ENCODE measurements around the gene PPM1H. TPM values are rescaled to one million over a fixed set of nuclear protein-coding genes. Genes with fewer than 3 reads are reported as not detected.

The PPM1H gene
- total and polyA plus RNA-seq, 2 of the 8 experiments (the other 6 are each of a cell fraction or from before 2014, with no cell fraction given) = 16.4 to 36.1 TPM

DNA sequence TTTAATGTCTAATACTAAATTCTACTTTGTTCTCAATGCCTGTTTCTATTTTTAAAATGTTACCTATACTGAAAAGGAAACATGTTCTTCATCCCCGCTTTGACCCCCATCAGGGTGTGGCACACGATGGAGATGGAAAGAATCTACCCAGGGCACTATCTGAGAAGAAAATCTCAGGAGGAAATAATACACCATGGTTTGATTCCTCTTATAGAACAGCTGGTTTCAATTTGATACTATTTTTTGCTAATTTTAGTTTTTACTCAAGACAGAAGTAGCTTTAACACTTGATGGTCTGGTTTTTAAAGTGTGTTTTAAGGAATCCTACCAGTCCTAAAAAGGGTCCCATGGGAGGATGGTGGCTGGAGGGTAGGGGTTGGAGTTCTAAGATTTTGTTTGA, 56.7 kb downstream of the PPM1H start:
- no peak overlapping the region for H3K18ac ChIP-seq (ENCODE audit: extremely low read depth, low read length)
- H2AFZ ChIP-seq (ENCODE audit: low read length) = no peak overlapping the region
- no peak overlapping the region for H4K8ac ChIP-seq (ENCODE audit: extremely low read depth, insufficient read depth, low read length)
- DNase-seq (ENCODE audit: low read depth in 1 of 2, low spot score in 2 of 2) = no peak
- H4K20me1 ChIP-seq (replicated peaks in 1 of 2; ENCODE audit: control insufficient read depth in 1 of 2, insufficient read depth in 2 of 2, low read length in 2 of 2) = no peaks in the 10 kb centered on the region
- no peak overlapping the region for H2BK5ac ChIP-seq (ENCODE audit: low read depth, low read length)
- no peak overlapping the region for H4K91ac ChIP-seq (replicated peaks; ENCODE audit: insufficient read length, low read length)
- H3K23ac ChIP-seq (ENCODE audit: insufficient read length) = no peak overlapping the region
- H3K4me3 ChIP-seq (ENCODE audit: extremely low read depth in 1 of 4, insufficient read depth in 2 of 4, low read depth in 3 of 4, low read length in 4 of 4) = no peak overlapping the region
- H2BK20ac ChIP-seq (ENCODE audit: low read length) = no peak overlapping the region
- H4K5ac ChIP-seq (ENCODE audit: insufficient read length, low read depth, low read length) = no peak overlapping the region
- H2BK12ac ChIP-seq (ENCODE audit: low read depth, low read length) = no peak overlapping the region
- no peaks in the 10 kb centered on the region for H3K9me3 ChIP-seq (ENCODE audit: insufficient read depth in 2 of 2, low read depth in 1 of 2, low read length in 1 of 2)
- H3K79me2 ChIP-seq (ENCODE audit: control insufficient read depth in 1 of 2, insufficient read depth in 2 of 2, low read length in 2 of 2) = peaks cover 0 to 19% of the 10 kb centered on the region in 2 experiments; a peak in 3 of 4 replicates
- FAIRE-seq = no peak
- no peaks in the 10 kb centered on the region for H3K23me2 ChIP-seq (ENCODE audit: low read depth, low read length)
- no peak overlapping the region for H3K14ac ChIP-seq (ENCODE audit: insufficient read length)
- H3K36me3 ChIP-seq (ENCODE audit: control insufficient read depth in 2 of 4, insufficient read depth in 4 of 4, low read length in 3 of 4) = peaks cover 0 to 8% (median 0%) of the 10 kb centered on the region in 4 experiments; a peak in 3 of 8 replicates
- H2BK120ac ChIP-seq (replicated peaks; ENCODE audit: low read depth, low read length) = no peak overlapping the region
- H3K4me1 ChIP-seq (replicated peaks in 1 of 4; ENCODE audit: control insufficient read depth in 3 of 4, insufficient read depth in 4 of 4, low read length in 3 of 4) = no peaks in the 10 kb centered on the region
- H2BK15ac ChIP-seq (ENCODE audit: low read length) = no peak overlapping the region
- H3K79me1 ChIP-seq (ENCODE audit: low read depth, low read length) = no peaks in the 10 kb centered on the region; the same call in 1 of the 2 replicates
- H3K27ac ChIP-seq (ENCODE audit: low read depth, low read length) = no peak overlapping the region
- no peaks in the 10 kb centered on the region for H3K27me3 ChIP-seq (replicated peaks in 1 of 4; ENCODE audit: control insufficient read depth in 3 of 4, extremely low read depth in 1 of 4, insufficient read depth in 3 of 4, low read length in 3 of 4)
- no peak overlapping the region for H2AK5ac ChIP-seq (ENCODE audit: low read depth, low read length)
- H3K4me2 ChIP-seq (ENCODE audit: insufficient read depth in 1 of 2, low read depth in 2 of 2, low read length in 2 of 2) = no peak overlapping the region
- CTCF ChIA-PET (ENCODE audit: partially characterized antibody) = no interaction called here
- 96% methylated on average over 2 of the region's 2 CpGs; no CpG with 5 or more reads in 1 of the 2 experiments for WGBS, 2 experiments (ENCODE audit: extremely low coverage in 1 of 2, insufficient coverage in 1 of 2, insufficient read length in 1 of 2, insufficient replicate concordance in 2 of 2, low coverage in 1 of 2, low lambda C conversion rate in 2 of 2, missing lambda C conversion rate in 1 of 2)
- no peak overlapping the region for H3K9ac ChIP-seq (replicated peaks in 1 of 4; ENCODE audit: extremely low read depth in 1 of 4, low read depth in 3 of 4, low read length in 3 of 4)
- no peak overlapping the region for H3K4ac ChIP-seq (replicated peaks; ENCODE audit: insufficient read length, low read depth, low read length)
- H3K56ac ChIP-seq (replicated peaks; ENCODE audit: insufficient read length, low read depth, low read length) = no peak overlapping the region
- POLR2A ChIA-PET (ENCODE audit: partially characterized antibody) = no interaction called here
- TF ChIP-seq, protein P1, sequence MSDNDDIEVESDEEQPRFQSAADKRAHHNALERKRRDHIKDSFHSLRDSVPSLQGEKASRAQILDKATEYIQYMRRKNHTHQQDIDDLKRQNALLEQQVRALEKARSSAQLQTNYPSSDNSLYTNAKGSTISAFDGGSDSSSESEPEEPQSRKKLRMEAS (IDR thresholded peaks at IDR 0.05) = no peak
- TF ChIP-seq, protein P2, sequence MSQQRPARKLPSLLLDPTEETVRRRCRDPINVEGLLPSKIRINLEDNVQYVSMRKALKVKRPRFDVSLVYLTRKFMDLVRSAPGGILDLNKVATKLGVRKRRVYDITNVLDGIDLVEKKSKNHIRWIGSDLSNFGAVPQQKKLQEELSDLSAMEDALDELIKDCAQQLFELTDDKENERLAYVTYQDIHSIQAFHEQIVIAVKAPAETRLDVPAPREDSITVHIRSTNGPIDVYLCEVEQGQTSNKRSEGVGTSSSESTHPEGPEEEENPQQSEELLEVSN (IDR thresholded peaks at IDR 0.05) = no peak
- TF ChIP-seq POLR2AphosphoS5 (IDR thresholded peaks at IDR 0.05; ENCODE audit: low read depth, low read length) (no peak), YY1 (IDR thresholded peaks at IDR 0.05; ENCODE audit: low read depth, low read length) (no peak), POU5F1 (IDR thresholded peaks at IDR 0.05; ENCODE audit: low read depth, low read length) (no peak), EGR1 (IDR thresholded peaks at IDR 0.05; ENCODE audit: borderline replicate concordance, low read depth, low read length) (no peak), CHD2 (IDR thresholded peaks at IDR 0.05; ENCODE audit: low read length) (no peak), ZNF274 (IDR thresholded peaks at IDR 0.05; ENCODE audit: borderline replicate concordance, extremely low read depth, low read length) (no peak), SIX5 (IDR thresholded peaks at IDR 0.05; ENCODE audit: low read depth, low read length) (no peak), EP300 (IDR thresholded peaks at IDR 0.05; ENCODE audit: borderline replicate concordance in 1 of 2, low read depth in 2 of 2, low read length in 2 of 2) (no peak), RNF2 (IDR thresholded peaks at IDR 0.05; ENCODE audit: borderline replicate concordance, low read depth, low read length, missing control alignments, poor library complexity, severe bottlenecking) (no peak), SP1 (IDR thresholded peaks at IDR 0.05; ENCODE audit: low read depth, low read length) (no peak), CBX5 (IDR thresholded peaks at IDR 0.05; ENCODE audit: low read depth, low read length) (no peak), EZH2 (IDR thresholded peaks at IDR 0.05; ENCODE audit: low read depth, low read length, severe bottlenecking) (no peak)
